AG20443 (cell line): Measurements from ENCODE around the gene HNF1A.

ENCODE experiments used
- DNase-seq: peaks from one replicate; pipeline ENCODE4 v3.0.0; 2012; ENCODE audit warnings: low spot score, mixed read lengths

Gene HNF1A

DNA sequence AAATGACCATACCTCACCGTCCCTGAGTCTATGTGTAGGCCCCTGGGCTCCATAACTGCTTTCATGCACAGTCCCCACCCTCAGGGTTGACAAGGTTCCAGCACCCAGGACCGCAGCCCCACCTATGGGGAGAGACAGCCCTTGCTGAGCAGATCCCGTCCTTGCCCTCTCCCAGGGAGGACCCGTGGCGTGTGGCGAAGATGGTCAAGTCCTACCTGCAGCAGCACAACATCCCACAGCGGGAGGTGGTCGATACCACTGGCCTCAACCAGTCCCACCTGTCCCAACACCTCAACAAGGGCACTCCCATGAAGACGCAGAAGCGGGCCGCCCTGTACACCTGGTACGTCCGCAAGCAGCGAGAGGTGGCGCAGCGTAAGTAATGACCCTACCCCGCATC is 10.3 kb downstream of the HNF1A start:
- no peak for DNase-seq

DNA sequence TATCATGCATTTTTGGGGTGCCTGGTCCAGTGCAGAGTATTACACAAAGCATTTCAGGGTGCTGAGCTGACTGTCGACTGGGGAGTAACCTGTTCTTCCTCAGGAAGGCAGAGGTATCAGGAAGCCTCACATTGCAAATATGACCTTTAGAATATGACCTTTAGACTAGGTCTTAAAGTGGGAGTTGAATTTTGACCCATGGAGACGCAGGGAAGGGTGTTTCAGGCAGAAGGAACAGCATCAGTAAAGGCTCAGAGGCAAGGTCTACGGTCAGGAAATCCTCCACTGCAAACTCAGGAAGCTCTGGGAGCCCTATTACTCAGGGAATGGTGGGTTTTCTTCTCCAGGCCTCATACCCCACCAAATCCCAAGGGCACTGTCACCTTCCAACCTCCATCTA is 11.3 kb downstream of the HNF1A start:
- DNase-seq = no peak

DNA sequence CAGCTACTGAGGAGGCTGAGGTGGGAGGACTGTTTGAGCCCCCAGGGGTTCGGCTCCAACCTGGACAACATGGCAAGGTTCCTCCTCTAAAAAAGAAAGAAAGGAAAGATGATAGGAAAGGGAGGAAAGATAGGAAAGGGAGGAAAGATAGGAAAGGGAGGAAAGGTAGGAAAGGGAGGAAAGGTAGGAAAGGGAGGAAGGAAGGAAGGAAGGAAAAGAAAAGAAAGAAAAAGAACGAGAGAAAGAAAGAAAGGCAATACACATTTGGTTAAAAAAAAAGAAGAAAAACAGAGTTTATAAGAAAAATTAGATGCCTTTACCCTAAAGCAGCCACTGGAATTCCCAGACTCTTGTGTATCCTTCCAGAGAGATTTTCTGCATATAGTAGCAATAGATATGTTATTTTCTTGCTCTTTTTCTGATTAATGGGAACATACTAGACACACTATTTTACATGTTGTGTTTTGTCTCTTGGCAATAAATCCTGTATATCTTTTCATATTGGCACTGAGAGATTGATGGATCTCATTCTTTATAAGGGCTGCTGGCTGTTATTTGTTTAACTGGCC is 12.2 kb downstream of the HNF1A start:
- no peak for DNase-seq

DNA sequence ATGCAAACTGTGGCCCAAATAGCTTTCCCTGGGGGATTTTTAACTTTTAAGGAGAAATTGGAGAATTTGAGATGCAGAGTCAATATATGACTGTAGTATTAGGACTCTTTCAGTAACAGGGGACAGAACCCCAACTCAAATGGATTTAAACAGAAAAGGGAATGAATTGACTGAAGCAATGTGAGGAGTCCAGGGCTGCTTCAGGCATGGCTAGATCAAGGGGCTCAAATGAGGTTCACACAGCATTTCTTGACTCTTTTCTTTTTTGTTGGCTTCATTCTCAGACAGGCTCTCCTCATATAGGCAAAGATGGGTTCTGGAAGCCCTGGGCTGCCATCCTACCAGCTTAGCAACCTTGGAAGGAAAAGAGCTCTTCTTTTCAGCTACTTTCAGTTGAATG is 13.6 kb downstream of the HNF1A start:
- no peak for DNase-seq

DNA sequence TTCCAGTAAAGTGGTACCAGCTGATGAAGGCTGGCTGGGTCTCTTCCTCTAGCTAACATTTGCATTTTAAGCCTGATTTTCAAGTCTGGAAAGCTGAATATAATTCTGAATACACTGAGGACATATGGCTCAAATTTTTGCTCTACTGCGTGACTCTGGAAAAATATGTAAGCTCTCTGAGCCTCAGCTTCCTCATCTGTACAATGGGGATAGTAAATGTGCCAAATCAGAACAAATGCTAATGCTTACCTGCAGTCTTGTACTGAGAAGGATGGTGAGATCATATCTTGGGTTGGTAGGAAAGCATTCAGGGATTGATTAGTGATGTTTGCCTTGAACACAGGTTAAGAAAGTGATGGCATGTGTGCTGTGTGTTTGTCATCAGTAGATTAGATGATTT is 14.6 kb downstream of the HNF1A start:
- no peak for DNase-seq

DNA sequence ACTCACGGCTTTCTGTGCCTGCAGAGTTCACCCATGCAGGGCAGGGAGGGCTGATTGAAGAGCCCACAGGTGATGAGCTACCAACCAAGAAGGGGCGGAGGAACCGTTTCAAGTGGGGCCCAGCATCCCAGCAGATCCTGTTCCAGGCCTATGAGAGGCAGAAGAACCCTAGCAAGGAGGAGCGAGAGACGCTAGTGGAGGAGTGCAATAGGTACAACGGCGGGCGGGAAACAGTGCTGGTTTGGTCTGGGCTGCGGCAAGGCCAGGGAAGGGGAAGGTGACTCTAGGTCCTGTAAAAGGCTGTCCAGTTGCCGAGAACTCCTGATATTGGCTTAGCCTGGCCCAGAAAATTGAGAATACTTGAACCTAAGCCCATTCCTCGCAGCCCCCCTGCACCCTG is 15.2 kb downstream of the HNF1A start:
- no peak for DNase-seq

DNA sequence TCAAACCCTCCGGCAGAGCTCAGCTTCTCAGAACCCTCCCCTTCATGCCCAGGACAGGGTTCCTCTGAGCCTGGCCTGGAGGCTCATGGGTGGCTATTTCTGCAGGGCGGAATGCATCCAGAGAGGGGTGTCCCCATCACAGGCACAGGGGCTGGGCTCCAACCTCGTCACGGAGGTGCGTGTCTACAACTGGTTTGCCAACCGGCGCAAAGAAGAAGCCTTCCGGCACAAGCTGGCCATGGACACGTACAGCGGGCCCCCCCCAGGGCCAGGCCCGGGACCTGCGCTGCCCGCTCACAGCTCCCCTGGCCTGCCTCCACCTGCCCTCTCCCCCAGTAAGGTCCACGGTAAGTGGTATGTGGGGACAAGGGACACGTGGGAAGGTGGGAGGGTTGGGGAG is 15.7 kb downstream of the HNF1A start:
- no peak for DNase-seq

DNA sequence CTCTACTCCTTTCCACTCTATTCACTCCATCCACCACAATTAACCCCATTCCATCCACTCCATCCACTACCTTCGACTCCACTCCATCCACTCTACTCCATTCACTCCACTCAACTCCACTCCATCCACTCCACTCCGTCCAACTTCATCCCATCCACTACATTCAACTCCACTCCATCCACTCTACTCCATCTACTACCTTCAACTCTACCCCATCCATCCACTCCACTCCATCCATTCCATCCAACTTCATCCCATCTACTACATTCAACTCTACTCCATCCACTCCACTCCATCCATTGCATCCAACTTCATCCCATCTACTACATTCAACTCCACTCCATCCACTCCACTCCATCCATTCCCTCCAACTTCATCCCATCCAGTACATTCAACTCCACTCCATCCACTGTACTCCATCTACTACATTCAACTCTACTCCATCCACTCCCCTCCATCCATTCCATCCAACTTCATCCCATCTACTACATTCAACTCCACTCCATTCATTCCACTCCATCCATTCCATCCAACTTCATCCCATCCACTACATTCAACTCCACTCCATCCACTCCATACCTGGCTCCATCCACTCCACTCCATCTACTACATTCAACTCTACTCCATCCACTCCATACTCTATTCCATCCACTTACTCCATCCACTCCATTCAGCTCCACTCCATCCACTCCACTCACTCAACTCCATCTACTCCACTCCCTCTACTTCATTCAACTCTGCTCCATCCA is 16.4 kb downstream of the HNF1A start:
- DNase-seq = no peak

DNA sequence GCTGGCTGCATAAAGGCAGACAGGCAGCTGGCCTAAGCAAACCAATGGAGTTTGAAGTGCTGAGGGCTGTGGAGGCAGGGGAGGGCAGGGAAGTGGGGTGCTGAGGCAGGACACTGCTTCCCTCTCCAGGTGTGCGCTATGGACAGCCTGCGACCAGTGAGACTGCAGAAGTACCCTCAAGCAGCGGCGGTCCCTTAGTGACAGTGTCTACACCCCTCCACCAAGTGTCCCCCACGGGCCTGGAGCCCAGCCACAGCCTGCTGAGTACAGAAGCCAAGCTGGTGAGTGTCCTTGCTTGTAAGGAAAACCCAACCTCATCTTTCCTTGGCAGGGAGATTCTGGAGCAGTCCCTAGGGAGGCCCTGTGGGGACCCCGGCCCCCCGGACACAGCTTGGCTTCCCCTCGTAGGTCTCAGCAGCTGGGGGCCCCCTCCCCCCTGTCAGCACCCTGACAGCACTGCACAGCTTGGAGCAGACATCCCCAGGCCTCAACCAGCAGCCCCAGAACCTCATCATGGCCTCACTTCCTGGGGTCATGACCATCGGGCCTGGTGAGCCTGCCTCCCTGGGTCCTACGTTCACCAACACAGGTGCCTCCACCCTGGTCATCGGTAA is 17.9 kb downstream of the HNF1A start:
- no peak for DNase-seq

DNA sequence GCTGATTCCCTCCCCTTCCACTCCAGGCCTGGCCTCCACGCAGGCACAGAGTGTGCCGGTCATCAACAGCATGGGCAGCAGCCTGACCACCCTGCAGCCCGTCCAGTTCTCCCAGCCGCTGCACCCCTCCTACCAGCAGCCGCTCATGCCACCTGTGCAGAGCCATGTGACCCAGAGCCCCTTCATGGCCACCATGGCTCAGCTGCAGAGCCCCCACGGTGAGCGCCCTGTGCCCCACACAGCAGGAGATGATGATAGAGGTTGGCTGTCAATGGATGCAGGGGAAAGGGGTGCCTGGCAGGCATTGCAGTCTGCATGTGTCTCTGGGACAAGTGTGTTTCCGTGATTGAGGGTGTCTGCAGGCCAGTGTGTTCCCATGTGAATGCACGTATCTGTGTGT is 19.1 kb downstream of the HNF1A start:
- no peak for DNase-seq

DNA sequence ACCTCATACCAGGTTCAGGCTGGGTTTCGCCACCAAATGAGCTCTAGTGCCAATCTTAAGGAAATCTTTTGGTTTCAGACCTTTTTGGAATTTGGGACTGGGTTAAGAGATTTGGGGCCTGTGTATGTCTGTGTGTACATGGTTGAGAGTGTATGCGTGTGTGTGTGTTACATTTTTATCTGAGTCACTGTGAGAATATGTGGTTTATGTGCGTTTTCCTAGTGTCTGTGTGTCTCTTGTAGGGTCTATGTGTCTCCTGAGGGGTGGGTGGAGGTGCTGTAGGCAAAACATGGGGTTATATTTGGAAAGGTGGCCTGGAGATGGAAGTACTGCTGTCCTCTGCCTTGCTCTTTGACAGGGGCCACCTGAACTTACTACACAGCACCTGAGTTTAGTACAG is 20.1 kb downstream of the HNF1A start:
- no peak for DNase-seq

DNA sequence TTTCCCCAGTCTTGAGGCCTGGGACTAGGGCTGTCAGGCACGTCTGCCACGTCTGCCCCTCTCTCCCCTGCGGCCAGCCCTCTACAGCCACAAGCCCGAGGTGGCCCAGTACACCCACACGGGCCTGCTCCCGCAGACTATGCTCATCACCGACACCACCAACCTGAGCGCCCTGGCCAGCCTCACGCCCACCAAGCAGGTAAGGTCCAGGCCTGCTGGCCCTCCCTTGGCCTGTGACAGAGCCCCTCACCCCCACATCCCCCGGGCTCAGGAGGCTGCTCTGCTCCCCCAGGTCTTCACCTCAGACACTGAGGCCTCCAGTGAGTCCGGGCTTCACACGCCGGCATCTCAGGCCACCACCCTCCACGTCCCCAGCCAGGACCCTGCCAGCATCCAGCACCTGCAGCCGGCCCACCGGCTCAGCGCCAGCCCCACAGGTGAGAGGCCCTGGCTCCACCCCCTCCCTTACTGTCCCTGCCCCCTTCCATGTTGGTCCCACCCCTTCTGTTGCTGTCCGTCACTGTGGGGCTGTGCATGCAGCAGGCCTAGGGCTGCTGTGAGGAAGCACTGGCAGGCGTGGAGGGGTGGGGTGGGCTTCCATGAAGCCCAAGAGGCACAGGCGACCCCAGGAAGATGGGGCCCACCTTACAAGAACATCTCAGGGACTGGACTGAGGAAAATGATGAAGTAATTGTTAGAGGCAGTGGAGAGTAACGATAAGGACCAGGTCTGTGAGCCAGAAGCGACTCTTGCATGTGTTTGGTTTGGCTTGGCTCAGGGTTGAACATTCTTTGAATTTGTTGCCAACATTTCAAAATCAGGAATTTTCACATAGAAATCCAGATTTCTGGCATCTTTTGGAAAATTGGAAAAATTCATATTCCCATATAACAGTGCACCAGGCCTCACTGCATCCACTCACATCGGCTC is 21.1 kb downstream of the HNF1A start:
- DNase-seq = peak; percentile 67

DNA sequence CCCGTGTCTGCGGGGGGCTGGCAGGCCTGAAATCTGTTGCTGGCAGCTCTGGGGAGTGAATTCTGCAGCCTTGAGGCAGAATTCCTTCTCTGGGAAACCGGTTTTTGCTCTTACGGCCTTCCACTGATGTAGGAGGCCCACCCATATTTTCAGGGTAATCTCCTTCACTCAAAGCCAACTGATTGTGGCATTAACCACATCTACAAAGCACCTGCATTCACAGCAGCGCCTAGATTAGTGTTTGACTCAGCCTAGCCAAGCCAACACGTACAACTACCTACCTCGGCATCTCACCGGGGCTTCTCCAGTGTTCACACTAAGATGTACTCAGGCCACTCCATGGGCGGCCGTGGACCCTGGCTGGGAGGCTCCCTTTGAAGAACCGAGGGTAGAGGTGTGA is 22.2 kb downstream of the HNF1A start:
- DNase-seq = no peak

DNA sequence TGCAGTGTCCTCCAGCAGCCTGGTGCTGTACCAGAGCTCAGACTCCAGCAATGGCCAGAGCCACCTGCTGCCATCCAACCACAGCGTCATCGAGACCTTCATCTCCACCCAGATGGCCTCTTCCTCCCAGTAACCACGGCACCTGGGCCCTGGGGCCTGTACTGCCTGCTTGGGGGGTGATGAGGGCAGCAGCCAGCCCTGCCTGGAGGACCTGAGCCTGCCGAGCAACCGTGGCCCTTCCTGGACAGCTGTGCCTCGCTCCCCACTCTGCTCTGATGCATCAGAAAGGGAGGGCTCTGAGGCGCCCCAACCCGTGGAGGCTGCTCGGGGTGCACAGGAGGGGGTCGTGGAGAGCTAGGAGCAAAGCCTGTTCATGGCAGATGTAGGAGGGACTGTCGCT is 22.7 kb downstream of the HNF1A start:
- DNase-seq = no peak

DNA sequence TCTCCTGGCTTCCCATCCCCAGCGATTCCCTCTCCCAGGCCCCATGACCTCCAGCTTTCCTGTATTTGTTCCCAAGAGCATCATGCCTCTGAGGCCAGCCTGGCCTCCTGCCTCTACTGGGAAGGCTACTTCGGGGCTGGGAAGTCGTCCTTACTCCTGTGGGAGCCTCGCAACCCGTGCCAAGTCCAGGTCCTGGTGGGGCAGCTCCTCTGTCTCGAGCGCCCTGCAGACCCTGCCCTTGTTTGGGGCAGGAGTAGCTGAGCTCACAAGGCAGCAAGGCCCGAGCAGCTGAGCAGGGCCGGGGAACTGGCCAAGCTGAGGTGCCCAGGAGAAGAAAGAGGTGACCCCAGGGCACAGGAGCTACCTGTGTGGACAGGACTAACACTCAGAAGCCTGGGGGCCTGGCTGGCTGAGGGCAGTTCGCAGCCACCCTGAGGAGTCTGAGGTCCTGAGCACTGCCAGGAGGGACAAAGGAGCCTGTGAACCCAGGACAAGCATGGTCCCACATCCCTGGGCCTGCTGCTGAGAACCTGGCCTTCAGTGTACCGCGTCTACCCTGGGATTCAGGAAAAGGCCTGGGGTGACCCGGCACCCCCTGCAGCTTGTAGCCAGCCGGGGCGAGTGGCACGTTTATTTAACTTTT is 23.6 kb downstream of the HNF1A start:
- DNase-seq = no peak

DNA sequence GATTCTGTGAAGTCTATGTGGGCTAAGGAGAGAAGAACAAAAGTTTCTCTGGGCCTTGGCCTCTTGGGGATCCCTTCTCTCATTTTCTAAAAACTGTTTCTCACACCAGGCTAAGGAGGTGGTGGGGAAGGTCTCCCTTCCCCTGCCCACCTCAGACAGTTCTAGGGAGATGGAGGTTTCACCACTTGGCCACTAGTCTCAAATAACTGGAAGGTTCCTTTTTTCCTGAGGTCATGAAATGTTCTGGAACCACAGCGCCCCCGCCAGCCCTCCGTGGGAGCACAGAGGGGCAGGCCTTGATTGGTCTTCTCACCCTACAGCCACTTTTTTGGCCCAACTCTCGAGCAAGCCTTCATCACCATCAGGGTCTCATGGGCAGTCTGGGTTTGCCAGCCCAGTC is 25.3 kb downstream of the HNF1A start:
- DNase-seq = no peak

DNA sequence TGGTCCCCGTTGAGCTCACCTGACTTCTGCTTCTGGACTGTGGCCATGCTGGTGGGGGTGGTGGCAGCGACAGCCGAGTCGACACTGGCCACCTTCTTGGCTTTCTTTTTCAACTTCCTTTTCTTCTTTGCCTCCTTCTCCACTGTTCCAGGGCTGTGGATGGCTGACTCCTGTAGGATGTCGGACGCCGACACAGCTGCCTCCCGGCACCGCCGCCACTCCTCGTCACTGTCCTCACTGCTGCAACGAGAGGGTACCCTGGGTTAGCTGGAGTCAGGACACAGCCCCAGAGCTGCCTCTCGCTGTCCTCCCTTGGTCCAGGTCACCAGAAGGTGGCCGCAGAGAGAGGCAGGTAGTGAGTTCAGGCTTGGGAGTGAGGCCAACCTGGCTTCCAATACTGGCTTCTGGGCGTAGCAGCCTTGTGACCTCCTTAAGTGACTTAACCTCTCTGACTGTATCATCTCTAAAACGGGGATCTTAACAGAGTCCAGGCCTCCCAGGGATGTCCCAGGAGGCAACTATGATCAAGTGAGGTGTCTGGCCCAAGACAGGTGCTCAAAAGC is 26.0 kb downstream of the HNF1A start:
- no peak for DNase-seq

DNA sequence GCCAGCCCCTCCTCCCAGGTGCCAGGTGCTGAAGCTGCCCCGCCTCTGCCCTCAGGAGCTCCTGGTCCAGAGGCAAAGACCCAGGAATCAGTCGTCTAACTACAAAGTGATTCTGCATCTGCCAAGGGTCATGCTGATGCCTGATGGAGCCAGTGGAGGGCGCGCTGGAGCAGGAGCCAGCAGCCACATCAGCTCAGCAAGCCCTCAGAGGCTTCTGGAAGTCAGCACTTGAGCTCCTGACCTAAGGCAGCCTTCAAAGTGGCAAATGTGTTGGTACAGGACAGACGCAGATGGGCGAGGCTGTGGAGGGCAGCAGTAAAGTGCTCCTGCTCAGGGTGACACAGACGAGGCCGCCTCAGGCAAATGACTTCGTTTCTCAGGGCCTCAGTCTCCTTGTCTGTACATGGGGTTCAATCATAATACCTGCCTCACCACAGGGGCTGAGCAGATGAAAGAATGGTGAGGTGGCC is 27.0 kb downstream of the HNF1A start:
- DNase-seq = peak; percentile 73

DNA sequence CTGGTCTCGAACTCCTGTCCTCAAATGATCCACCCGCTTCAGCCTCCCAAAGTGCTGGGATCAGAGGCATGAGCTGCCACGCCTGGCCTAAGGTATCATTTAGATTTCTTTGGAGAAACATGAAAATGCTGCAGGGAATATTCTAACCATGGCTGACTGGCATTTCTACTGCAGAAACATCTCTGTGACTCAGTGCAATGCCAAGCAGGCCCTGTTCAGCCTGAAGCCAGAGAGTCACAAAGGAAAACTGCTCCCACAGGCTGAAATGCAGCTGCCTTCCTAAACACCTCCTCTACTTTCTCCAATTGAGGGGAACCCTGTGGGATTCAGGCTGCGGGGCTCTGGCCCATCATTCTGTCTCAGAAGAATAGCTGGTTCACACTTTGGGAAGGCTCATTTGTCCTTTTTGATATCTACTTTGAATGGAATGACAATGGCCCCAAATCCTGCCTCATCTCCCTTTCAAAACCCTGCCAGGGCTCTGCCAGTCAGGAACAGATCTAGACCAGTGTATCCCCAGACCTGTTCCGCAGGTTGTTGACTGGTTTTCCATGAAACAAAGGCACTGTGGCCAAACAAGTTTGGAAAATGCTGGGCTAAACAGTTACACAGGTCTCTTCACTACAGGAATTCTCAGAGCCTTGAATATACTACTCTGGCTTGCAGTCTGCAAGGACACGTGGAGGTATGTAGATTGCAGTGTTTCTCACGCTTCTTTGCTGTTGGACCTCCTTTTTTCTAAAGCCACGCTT is 30.2 kb downstream of the HNF1A start:
- no peak for DNase-seq

DNA sequence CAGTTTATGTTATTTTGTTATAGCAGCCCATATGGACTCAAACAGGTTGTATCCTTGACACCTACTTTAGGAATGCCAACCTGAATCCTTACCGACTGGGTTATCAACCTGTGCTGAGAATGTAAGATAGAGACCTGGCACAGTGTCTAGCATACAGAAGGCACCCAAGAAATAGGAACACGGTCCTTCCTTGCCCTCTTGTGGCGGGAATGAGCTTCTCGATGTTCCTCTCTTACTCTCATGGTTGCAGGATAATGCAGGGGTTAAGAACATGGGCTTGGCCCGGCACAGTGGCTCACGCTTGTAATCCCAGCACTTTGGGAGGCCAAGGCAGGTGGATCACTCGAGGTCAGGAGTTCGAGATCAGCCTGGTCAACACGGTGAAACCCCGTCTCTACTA is 31.4 kb downstream of the HNF1A start:
- peak; percentile 29 for DNase-seq

DNA sequence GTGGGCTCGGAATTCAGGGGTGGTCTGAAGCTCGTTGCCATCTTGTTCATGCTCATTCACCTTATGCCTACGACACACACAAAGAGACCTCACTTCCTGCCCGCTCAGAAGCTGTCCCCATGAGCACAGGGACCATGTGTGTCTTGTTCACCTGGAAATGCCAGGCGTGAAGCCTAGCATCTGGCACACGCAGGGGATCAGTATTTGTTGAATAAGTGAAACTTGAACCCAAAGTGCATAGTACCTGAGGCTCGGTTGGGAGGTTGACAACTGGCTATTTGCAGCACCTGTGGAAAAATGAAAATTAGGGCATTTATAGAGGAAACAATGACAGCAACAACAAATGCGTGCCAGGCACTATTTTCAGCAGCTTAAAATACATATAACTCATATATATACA is 32.5 kb downstream of the HNF1A start:
- DNase-seq = no peak
